OCI-M2 (cell line): ENCODE measurements around the gene ARPC2.

Experiments used
- DNase-seq: peaks from one replicate; lab custom pipeline; 2025; ENCODE audit not compliant: unreplicated experiment; lab: John Stamatoyannopoulos, UW

ARPC2 gene

GRCh38 chr2:218252509-218253231 lies 35.7 kb downstream of the ARPC2 start:
- no peak for DNase-seq

- DNase-seq: no peak
Measured at GRCh38 chr2:218253232-218253625, 36.2 kb downstream of the ARPC2 start.

GRCh38 chr2:218255446-218255845 lies 38.5 kb downstream of the ARPC2 start:
- no peak for DNase-seq

GRCh38 chr2:218256612-218257350 lies 39.8 kb downstream of the ARPC2 start:
- DNase-seq: no peak

GRCh38 chr2:218257390-218257981 lies 40.5 kb downstream of the ARPC2 start:
- DNase-seq: no peak

GRCh38 chr2:218259099-218259961 lies 42.3 kb downstream of the ARPC2 start:
- no peak for DNase-seq

GRCh38 chr2:218260166-218260565 lies 43.2 kb downstream of the ARPC2 start:
- no peak for DNase-seq

GRCh38 chr2:218260742-218261422 lies 43.9 kb downstream of the ARPC2 start, which contains the start of gene GPBAR1:
TSS of gene GPBAR1 (plus strand) at chr2:218261015. CDS start at chr2:218262725, 1,710 bp downstream.
- no peak for DNase-seq

GRCh38 chr2:218261423-218262236 lies 44.6 kb downstream of the ARPC2 start:
- DNase-seq: no peak

- DNase-seq: no peak
Measured at GRCh38 chr2:218262237-218262600, 45.2 kb downstream of the ARPC2 start.

- DNase-seq: no peak
Measured at GRCh38 chr2:218262631-218263586, 45.9 kb downstream of the ARPC2 start.

GRCh38 chr2:218263817-218264641 lies 47.0 kb downstream of the ARPC2 start:
- no peak for DNase-seq

- no peak for DNase-seq
Measured at GRCh38 chr2:218264773-218265561, 48.0 kb downstream of the ARPC2 start.

GRCh38 chr2:218265626-218266025 lies 48.6 kb downstream of the ARPC2 start:
- no peak for DNase-seq

- DNase-seq: no peak
Measured at GRCh38 chr2:218266316-218266979, 49.5 kb downstream of the ARPC2 start.

- no peak for DNase-seq
Measured at GRCh38 chr2:218267259-218267658, 50.3 kb downstream of the ARPC2 start.
